ENCODE measurements around the gene MAP3K9.

MAP3K9 gene

GRCh38 chr14:70697701-70698100 is 111.6 kb downstream of the MAP3K9 start:
- Histone ChIP-seq H3K27me3 (ENCODE audit: control insufficient read depth, insufficient read depth, low read length) (no peaks in the 10 kb centered on the region), H3K9me3 (ENCODE audit: control insufficient read depth, insufficient read depth, low read depth, low read length) (no peaks in the 10 kb centered on the region), H3K4me3 (ENCODE audit: low read depth, low read length) (no peak overlapping the region), H3K4me1 (ENCODE audit: control insufficient read depth, insufficient read depth, low read length) (0 out of 2 replicates have a peak, but pooled peaks cover 8% of the 10 kb centered on the region), H3K27ac (ENCODE audit: low read depth, low read length) (no peak overlapping the region), H3K9ac (ENCODE audit: low read length) (no peak overlapping the region), H3K36me3 (ENCODE audit: control insufficient read depth, insufficient read depth, low read length) (no peaks in the 10 kb centered on the region)

- H3K9ac ChIP-seq (ENCODE audit: low read length) = no peak overlapping the region
- no peak overlapping the region for H3K27ac ChIP-seq (ENCODE audit: low read depth, low read length)
- H3K27me3 ChIP-seq (ENCODE audit: control insufficient read depth, insufficient read depth, low read length) = no peaks in the 10 kb centered on the region
- no peaks in the 10 kb centered on the region for H3K36me3 ChIP-seq (ENCODE audit: control insufficient read depth, insufficient read depth, low read length)
- H3K4me1 ChIP-seq (ENCODE audit: control insufficient read depth, insufficient read depth, low read length) = 0 out of 2 replicates have a peak, but pooled peaks cover 8% of the 10 kb centered on the region
- H3K4me3 ChIP-seq (ENCODE audit: low read depth, low read length) = no peak overlapping the region
- H3K9me3 ChIP-seq (ENCODE audit: control insufficient read depth, insufficient read depth, low read depth, low read length) = no peaks in the 10 kb centered on the region
Observed at GRCh38 chr14:70696026-70696425, 113.3 kb downstream of the MAP3K9 start.

GRCh38 chr14:70692210-70692609 is 117.1 kb downstream of the MAP3K9 start:
- Histone ChIP-seq H3K4me3 (ENCODE audit: low read depth, low read length) (no peak overlapping the region), H3K9me3 (ENCODE audit: control insufficient read depth, insufficient read depth, low read depth, low read length) (no peaks in the 10 kb centered on the region), H3K9ac (ENCODE audit: low read length) (no peak overlapping the region), H3K36me3 (ENCODE audit: control insufficient read depth, insufficient read depth, low read length) (no peaks in the 10 kb centered on the region), H3K27ac (ENCODE audit: low read depth, low read length) (no peak overlapping the region), H3K27me3 (ENCODE audit: control insufficient read depth, insufficient read depth, low read length) (no peaks in the 10 kb centered on the region), H3K4me1 (ENCODE audit: control insufficient read depth, insufficient read depth, low read length) (0 out of 2 replicates have a peak, but pooled peaks cover 2% of the 10 kb centered on the region)

- Histone ChIP-seq H3K27ac (ENCODE audit: low read depth, low read length) (no peak overlapping the region), H3K27me3 (ENCODE audit: control insufficient read depth, insufficient read depth, low read length) (no peaks in the 10 kb centered on the region), H3K9me3 (ENCODE audit: control insufficient read depth, insufficient read depth, low read depth, low read length) (no peaks in the 10 kb centered on the region), H3K4me1 (ENCODE audit: control insufficient read depth, insufficient read depth, low read length) (peaks cover 14% of the 10 kb centered on the region), H3K36me3 (ENCODE audit: control insufficient read depth, insufficient read depth, low read length) (no peaks in the 10 kb centered on the region), H3K9ac (ENCODE audit: low read length) (no peak overlapping the region), H3K4me3 (ENCODE audit: low read depth, low read length) (no peak overlapping the region)
Observed at GRCh38 chr14:70685474-70686197, 123.7 kb downstream of the MAP3K9 start.

- Histone ChIP-seq H3K9me3 (ENCODE audit: control insufficient read depth, insufficient read depth, low read depth, low read length) (no peaks in the 10 kb centered on the region), H3K9ac (ENCODE audit: low read length) (no peak overlapping the region)
Observed at GRCh38 chr14:70683983-70684382, 125.3 kb downstream of the MAP3K9 start.

GRCh38 chr14:70680748-70681147 is 128.6 kb downstream of the MAP3K9 start:
- peaks cover 3% of the 10 kb centered on the region; the same call in 1 of the 2 replicates for H3K4me1 ChIP-seq (ENCODE audit: control insufficient read depth, insufficient read depth, low read length)
- no peaks in the 10 kb centered on the region for H3K9me3 ChIP-seq (ENCODE audit: control insufficient read depth, insufficient read depth, low read depth, low read length)

More at GRCh38 chr14:70683983-70684382, 125.3 kb downstream of the MAP3K9 start:
- peaks cover 11% of the 10 kb centered on the region for H3K4me1 ChIP-seq (ENCODE audit: control insufficient read depth, insufficient read depth, low read length)
- no peak overlapping the region for H3K4me3 ChIP-seq (ENCODE audit: low read depth, low read length)
- H3K27me3 ChIP-seq (ENCODE audit: control insufficient read depth, insufficient read depth, low read length) = no peaks in the 10 kb centered on the region
- no peak overlapping the region for H3K27ac ChIP-seq (ENCODE audit: low read depth, low read length)
- H3K36me3 ChIP-seq (ENCODE audit: control insufficient read depth, insufficient read depth, low read length) = no peaks in the 10 kb centered on the region

GRCh38 chr14:70677341-70677740 is 132.0 kb downstream of the MAP3K9 start:
- Histone ChIP-seq H3K27me3 (ENCODE audit: control insufficient read depth, insufficient read depth, low read length) (no peaks in the 10 kb centered on the region), H3K36me3 (ENCODE audit: control insufficient read depth, insufficient read depth, low read length) (peaks cover 5% of the 10 kb centered on the region; the same call in 1 of the 2 replicates)

More at GRCh38 chr14:70680748-70681147, 128.6 kb downstream of the MAP3K9 start:
- Histone ChIP-seq H3K9ac (ENCODE audit: low read length) (no peak overlapping the region), H3K27ac (ENCODE audit: low read depth, low read length) (no peak overlapping the region), H3K4me3 (ENCODE audit: low read depth, low read length) (no peak overlapping the region), H3K27me3 (ENCODE audit: control insufficient read depth, insufficient read depth, low read length) (no peaks in the 10 kb centered on the region), H3K36me3 (ENCODE audit: control insufficient read depth, insufficient read depth, low read length) (no peaks in the 10 kb centered on the region)

More at GRCh38 chr14:70677341-70677740, 132.0 kb downstream of the MAP3K9 start:
- Histone ChIP-seq H3K4me3 (ENCODE audit: low read depth, low read length) (no peak overlapping the region), H3K4me1 (ENCODE audit: control insufficient read depth, insufficient read depth, low read length) (no peaks in the 10 kb centered on the region), H3K9me3 (ENCODE audit: control insufficient read depth, insufficient read depth, low read depth, low read length) (no peaks in the 10 kb centered on the region), H3K27ac (ENCODE audit: low read depth, low read length) (no peak overlapping the region), H3K9ac (ENCODE audit: low read length) (no peak overlapping the region)
